ENCODE measurements around the gene SERPINA6. TPM values are rescaled to one million over a fixed set of nuclear protein-coding genes. Genes with fewer than 3 reads are reported as not detected.

SERPINA6 gene
- total RNA-seq, 1 experiment from 2014 or later, result not detected

- Histone ChIP-seq H3K9me3 (ENCODE audit: control insufficient read depth in 1 of 2, insufficient read depth in 1 of 2, low read depth in 1 of 2, low read length in 2 of 2) (peaks cover 0 to 14% of the 10 kb centered on the region in 2 experiments; a peak in 1 of 4 replicates), H2AFZ (ENCODE audit: low read depth, low read length, poor library complexity, severe bottlenecking) (no peak overlapping the region), H3K9me2 (ENCODE audit: insufficient read depth) (no peaks in the 10 kb centered on the region), H3K4me1 (ENCODE audit: control insufficient read depth in 1 of 2, insufficient read depth in 2 of 2, low read length in 2 of 2) (no peaks in the 10 kb centered on the region), H3K79me2 (ENCODE audit: insufficient read depth, low read length) (no peaks in the 10 kb centered on the region), H4K20me1 (ENCODE audit: insufficient read depth) (no peaks in the 10 kb centered on the region), H3K36me3 (ENCODE audit: control insufficient read depth in 1 of 2, insufficient read depth in 2 of 2, low read length in 2 of 2) (no peaks in the 10 kb centered on the region), H3K27me3 (ENCODE audit: insufficient read depth, low read length) (no peaks in the 10 kb centered on the region), H3K4me3 (replicated peaks in 1 of 2; ENCODE audit: low read depth in 1 of 2, low read length in 2 of 2) (no peak overlapping the region), H3K27ac (ENCODE audit: low read depth, low read length) (no peak overlapping the region), H3K4me2 (ENCODE audit: low read length) (no peak overlapping the region), H3K9ac (ENCODE audit: low read length) (no peak overlapping the region)
- peak; percentile 73 for ATAC-seq
- ChIA-PET RAD21 (ENCODE audit: low non-redundant PET in 1 of 2, low total read pairs in 2 of 2, uncharacterized antibody in 2 of 2, unreplicated experiment in 2 of 2) (no interaction called here), CTCF (interaction anchor here (0.6 to 1.0 kb wide), 3 partner anchors 127 to 271 kb away, joined by 3 to 4 read pairs (median 4); no protein-coding TSS in a partner anchor), POLR2A (no interaction called here)
- BruUV-seq (replicated peaks), result no TSS peak
- DNase-seq (ENCODE audit: low read depth, low spot score), result peak; percentile 28
- intact Hi-C loops (cut with micrococcal nuclease), result no loop called here
- TF ChIP-seq ZFX (IDR thresholded peaks at IDR 0.05), result no peak
- no peak for TF ChIP-seq ZBTB33 (IDR thresholded peaks at IDR 0.05; ENCODE audit: extremely low read depth, insufficient replicate concordance, low read length)
- no peak for TF ChIP-seq SIN3A (IDR thresholded peaks at IDR 0.05; ENCODE audit: low read depth)
- TF ChIP-seq FOSL1 (IDR thresholded peaks at IDR 0.05; ENCODE audit: low read depth), result no peak
- TF ChIP-seq, protein P1, sequence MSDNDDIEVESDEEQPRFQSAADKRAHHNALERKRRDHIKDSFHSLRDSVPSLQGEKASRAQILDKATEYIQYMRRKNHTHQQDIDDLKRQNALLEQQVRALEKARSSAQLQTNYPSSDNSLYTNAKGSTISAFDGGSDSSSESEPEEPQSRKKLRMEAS (IDR thresholded peaks at IDR 0.05), result no peak
- TF ChIP-seq SP1 (IDR thresholded peaks at IDR 0.05; ENCODE audit: low read depth), result no peak
- TF ChIP-seq JUND (IDR thresholded peaks at IDR 0.05), result no peak
- TF ChIP-seq CBX3 (IDR thresholded peaks at IDR 0.05; ENCODE audit: low read depth), result peak; percentile 52; the same call in 1 of the 2 replicates
- TF ChIP-seq YY1 (IDR thresholded peaks at IDR 0.05; ENCODE audit: extremely low read depth, insufficient replicate concordance, low read depth, low read length), result no peak
- peak; percentile 23; the same call in 1 of the 2 replicates for TF ChIP-seq EGR1 (IDR thresholded peaks at IDR 0.05; ENCODE audit: low read depth)
- TF ChIP-seq TCF7L2 (IDR thresholded peaks at IDR 0.05; ENCODE audit: borderline replicate concordance, extremely low read depth, insufficient read depth, insufficient read length), result no peak
- peak; percentile 68 for TF ChIP-seq RAD21 (IDR thresholded peaks at IDR 0.05; ENCODE audit: low read depth)
- peak; percentile 35 to 64 (median 52); a peak in 5 of 6 replicates for TF ChIP-seq CTCF (IDR thresholded peaks at IDR 0.05 in 2 of 3, conservative IDR thresholded peaks at IDR 0.05 in 1 of 3; ENCODE audit: borderline replicate concordance in 1 of 3, insufficient read depth in 1 of 3, low read depth in 2 of 3, low read length in 2 of 3)
- no peak for TF ChIP-seq EZH2 (IDR thresholded peaks at IDR 0.05)
- TF ChIP-seq ZNF274 (IDR thresholded peaks at IDR 0.05; ENCODE audit: low read depth, low read length), result no peak
- TF ChIP-seq, protein P2, sequence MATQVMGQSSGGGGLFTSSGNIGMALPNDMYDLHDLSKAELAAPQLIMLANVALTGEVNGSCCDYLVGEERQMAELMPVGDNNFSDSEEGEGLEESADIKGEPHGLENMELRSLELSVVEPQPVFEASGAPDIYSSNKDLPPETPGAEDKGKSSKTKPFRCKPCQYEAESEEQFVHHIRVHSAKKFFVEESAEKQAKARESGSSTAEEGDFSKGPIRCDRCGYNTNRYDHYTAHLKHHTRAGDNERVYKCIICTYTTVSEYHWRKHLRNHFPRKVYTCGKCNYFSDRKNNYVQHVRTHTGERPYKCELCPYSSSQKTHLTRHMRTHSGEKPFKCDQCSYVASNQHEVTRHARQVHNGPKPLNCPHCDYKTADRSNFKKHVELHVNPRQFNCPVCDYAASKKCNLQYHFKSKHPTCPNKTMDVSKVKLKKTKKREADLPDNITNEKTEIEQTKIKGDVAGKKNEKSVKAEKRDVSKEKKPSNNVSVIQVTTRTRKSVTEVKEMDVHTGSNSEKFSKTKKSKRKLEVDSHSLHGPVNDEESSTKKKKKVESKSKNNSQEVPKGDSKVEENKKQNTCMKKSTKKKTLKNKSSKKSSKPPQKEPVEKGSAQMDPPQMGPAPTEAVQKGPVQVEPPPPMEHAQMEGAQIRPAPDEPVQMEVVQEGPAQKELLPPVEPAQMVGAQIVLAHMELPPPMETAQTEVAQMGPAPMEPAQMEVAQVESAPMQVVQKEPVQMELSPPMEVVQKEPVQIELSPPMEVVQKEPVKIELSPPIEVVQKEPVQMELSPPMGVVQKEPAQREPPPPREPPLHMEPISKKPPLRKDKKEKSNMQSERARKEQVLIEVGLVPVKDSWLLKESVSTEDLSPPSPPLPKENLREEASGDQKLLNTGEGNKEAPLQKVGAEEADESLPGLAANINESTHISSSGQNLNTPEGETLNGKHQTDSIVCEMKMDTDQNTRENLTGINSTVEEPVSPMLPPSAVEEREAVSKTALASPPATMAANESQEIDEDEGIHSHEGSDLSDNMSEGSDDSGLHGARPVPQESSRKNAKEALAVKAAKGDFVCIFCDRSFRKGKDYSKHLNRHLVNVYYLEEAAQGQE (IDR thresholded peaks at IDR 0.05; ENCODE audit: low read depth), result no peak
- TF ChIP-seq EZH2phosphoT487 (IDR thresholded peaks at IDR 0.05; ENCODE audit: borderline replicate concordance), result no peak
- no peak for TF ChIP-seq POLR2A (IDR thresholded peaks at IDR 0.05; ENCODE audit: borderline replicate concordance, extremely low read depth, insufficient read depth, insufficient read length)
- TF ChIP-seq ATF3 (IDR thresholded peaks at IDR 0.05), result no peak
- TF ChIP-seq ELF1 (IDR thresholded peaks at IDR 0.05; ENCODE audit: borderline replicate concordance, low read depth), result no peak
- TF ChIP-seq SRF (IDR thresholded peaks at IDR 0.05; ENCODE audit: low read depth), result no peak
Observed at GRCh38 chr14:94307410-94307992, 15.6 kb downstream of the SERPINA6 start.

Measured in HCT116 (cell line).